Subcutaneous adipose tissue (tissue), 4 donors: Measurements from ENCODE around the gene RIPK4. TPM values are rescaled to one million over a fixed set of nuclear protein-coding genes. Genes with fewer than 3 reads are reported as not detected.

Experiments
- total RNA-seq, 4 donors: library from RNA; depleted of rRNA; stranded (reverse); fragments of >200 nt; gene quantifications; one replicate each; pipeline ENCODE4 v1.1.0, GENCODE V29; 2016
- TF ChIP-seq, protein P1 (sequence below): fragments of 450-650 bp; IDR thresholded peaks from one replicate; pipeline ENCODE4 v1.5.1; 2016; ENCODE audit warnings: low read depth, mild to moderate bottlenecking, control low read depth, antibody characterized with exemption, moderate library complexity

RIPK4 gene
- total RNA-seq, 4 donors from 2014 or later: 0.16 TPM; not detected in 3

DNA sequence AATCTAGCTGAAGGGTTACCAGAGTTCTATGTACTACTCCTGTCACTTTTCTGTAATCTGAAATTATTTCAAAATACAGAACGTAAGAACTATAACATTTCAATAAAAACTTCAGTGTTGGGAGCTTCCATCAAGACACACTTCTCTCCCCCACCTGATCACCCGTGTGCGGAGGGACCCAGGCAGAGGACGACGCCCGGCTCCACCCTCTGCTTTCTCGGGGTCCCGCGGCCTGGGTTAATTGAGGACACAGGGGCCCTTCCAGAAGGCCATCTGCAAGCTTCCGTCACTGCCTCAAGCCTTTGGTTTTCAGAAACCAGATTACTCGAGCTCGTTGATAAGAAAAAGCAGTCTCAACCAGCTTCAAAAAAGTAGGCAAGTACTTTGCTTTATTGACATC is 27.8 kb downstream of the RIPK4 start:
- TF ChIP-seq, protein P1, sequence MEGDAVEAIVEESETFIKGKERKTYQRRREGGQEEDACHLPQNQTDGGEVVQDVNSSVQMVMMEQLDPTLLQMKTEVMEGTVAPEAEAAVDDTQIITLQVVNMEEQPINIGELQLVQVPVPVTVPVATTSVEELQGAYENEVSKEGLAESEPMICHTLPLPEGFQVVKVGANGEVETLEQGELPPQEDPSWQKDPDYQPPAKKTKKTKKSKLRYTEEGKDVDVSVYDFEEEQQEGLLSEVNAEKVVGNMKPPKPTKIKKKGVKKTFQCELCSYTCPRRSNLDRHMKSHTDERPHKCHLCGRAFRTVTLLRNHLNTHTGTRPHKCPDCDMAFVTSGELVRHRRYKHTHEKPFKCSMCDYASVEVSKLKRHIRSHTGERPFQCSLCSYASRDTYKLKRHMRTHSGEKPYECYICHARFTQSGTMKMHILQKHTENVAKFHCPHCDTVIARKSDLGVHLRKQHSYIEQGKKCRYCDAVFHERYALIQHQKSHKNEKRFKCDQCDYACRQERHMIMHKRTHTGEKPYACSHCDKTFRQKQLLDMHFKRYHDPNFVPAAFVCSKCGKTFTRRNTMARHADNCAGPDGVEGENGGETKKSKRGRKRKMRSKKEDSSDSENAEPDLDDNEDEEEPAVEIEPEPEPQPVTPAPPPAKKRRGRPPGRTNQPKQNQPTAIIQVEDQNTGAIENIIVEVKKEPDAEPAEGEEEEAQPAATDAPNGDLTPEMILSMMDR: no peak

DNA sequence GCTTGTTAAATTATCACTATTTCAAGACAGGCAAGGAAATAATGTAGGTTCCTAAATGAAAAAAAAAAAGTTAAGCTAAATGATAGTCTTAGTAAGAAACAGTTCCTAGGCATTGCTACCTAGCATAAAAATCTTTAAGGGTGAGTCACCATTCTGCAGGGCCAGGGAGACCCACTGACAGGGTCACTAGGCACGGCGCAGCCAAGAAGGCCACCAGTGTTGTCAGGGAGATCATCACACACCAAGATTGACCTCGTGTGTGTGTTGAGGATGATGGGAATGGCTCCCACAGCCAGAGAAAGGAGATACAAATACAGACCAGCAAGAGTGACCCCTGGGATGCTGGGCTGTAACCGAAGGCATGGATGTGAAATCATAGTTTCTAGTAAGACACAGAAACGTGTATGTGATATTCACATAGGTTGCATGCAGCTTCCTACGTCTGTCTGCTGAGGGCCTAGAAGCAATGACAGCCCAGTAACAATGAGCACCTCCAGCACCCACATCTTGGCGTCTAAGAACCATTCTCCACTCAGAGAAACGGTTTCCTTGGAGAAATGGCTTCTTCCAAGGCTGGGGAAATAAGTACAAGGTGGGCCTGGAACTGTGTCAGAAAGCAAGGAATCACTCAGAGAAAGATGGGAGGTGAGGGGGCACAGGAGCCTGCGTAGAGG is 29.1 kb downstream of the RIPK4 start:
- TF ChIP-seq, protein P1: no peak

- TF ChIP-seq, protein P1: no peak
These were observed 30.4 kb downstream of the RIPK4 start for GRCh38 chr21:41736423-41736822.

GRCh38 chr21:41733951-41734689 is 32.7 kb downstream of the RIPK4 start:
- TF ChIP-seq, protein P1: no peak

- TF ChIP-seq, protein P1: no peak
These were observed 35.8 kb downstream of the RIPK4 start for GRCh38 chr21:41731081-41731480.

GRCh38 chr21:41730367-41730765 is 36.5 kb downstream of the RIPK4 start:
- TF ChIP-seq, protein P1: no peak

DNA sequence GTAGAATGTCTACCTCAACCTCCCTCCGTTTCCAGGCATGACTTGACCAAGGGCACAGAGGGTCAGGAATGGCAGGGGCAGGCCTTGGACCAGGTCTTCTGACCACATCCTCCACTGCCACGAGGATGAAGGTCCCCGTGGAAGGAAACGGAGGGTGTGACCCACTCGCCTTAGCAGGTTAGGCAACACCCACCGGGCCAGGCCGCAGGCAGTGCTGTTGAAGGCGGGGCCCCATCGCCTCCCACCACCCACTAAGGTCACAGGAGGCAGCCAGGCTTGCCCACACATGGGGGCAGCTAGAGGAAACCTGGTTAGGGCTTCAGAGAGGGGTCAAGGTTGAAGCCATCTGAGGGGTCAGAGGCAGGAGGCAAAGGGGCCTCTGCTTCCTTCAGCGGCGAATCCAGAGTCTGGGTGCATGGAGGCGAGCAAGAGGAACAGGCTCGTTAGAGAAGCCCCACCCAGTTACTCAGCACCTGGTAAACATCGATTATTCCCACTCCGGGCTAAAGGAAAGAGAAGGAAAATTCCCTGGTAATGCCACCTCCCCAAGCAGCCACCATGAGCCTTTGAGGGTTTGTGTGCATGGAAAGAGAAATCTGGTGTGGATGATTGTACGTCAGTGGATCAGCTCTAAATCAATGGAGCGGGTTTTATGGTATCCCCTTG is 37.0 kb downstream of the RIPK4 start:
- TF ChIP-seq, protein P1: no peak
